ENCODE data around the gene RHOT1. TPM values are rescaled to one million over a fixed set of nuclear protein-coding genes. Genes with fewer than 3 reads are reported as not detected.
A peak's percentile ranks its signal among the peaks of the same experiment; 100 is the strongest.

Gene RHOT1
- total RNA-seq, 1 experiment from 2014 or later, result 24.4 TPM

DNA sequence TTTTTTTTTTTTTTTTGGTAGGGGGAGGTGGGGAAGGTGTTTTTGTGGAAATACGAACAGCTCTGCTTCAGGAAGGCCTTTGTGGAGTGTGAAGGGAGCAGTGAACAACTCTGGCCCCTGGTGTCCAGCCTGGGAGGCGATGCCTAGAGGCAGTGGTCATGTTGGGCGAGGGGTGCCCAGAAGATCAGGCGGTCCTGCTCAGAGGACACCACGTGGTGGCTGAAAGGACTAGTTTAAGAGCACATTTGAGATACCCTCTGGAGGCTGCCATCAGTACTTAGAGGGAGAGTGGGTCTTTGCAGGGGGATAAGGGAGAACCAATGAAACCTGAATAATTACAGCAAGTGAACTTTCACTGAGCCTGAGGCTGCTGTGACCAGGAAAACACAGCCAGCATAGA lies 40.1 kb upstream of the RHOT1 start:
- no peak overlapping the region for H2BK120ac ChIP-seq (ENCODE audit: low read depth, low read length, poor library complexity, severe bottlenecking)
- Mint-ChIP-seq H3K36me3 (ENCODE audit: insufficient read depth in 1 of 3, low read depth in 3 of 3) (no peaks in the 10 kb centered on the region; a peak in 1 of 7 replicates), H3K9me3 (no peaks in the 10 kb centered on the region), H3K4me3 (no peak overlapping the region), H3K27me3 (ENCODE audit: low read depth) (no peaks in the 10 kb centered on the region; the same call in 1 of the 2 replicates), H3K4me1 (peaks cover 28 to 33% of the 10 kb centered on the region in 2 experiments), H3K27ac (peak overlapping the region in 2 of 3 experiments; percentile 54 to 86; a peak in 2 of 7 replicates)
- TF ChIP-seq, protein P1, sequence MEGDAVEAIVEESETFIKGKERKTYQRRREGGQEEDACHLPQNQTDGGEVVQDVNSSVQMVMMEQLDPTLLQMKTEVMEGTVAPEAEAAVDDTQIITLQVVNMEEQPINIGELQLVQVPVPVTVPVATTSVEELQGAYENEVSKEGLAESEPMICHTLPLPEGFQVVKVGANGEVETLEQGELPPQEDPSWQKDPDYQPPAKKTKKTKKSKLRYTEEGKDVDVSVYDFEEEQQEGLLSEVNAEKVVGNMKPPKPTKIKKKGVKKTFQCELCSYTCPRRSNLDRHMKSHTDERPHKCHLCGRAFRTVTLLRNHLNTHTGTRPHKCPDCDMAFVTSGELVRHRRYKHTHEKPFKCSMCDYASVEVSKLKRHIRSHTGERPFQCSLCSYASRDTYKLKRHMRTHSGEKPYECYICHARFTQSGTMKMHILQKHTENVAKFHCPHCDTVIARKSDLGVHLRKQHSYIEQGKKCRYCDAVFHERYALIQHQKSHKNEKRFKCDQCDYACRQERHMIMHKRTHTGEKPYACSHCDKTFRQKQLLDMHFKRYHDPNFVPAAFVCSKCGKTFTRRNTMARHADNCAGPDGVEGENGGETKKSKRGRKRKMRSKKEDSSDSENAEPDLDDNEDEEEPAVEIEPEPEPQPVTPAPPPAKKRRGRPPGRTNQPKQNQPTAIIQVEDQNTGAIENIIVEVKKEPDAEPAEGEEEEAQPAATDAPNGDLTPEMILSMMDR (conservative IDR thresholded peaks at IDR 0.05), result no peak
- H3K23ac ChIP-seq (ENCODE audit: insufficient read length, low read depth, low read length), result no peak overlapping the region
- WGBS (ENCODE audit: extremely low coverage, insufficient read length, low lambda C conversion rate), result no CpG with 5 or more reads among the region's 5 CpGs
- no peaks in the 10 kb centered on the region for H3K27me3 ChIP-seq (ENCODE audit: insufficient read depth, low read length)
- no peak overlapping the region for H3K56ac ChIP-seq (ENCODE audit: insufficient read length, low read depth, low read length)
- H2AFZ ChIP-seq (ENCODE audit: low read length), result no peak overlapping the region
- H3K23me2 ChIP-seq (ENCODE audit: insufficient read length, low read depth, low read length, poor library complexity, severe bottlenecking), result no peaks in the 10 kb centered on the region
- H3K4ac ChIP-seq (ENCODE audit: low read depth, low read length), result no peak overlapping the region
- H3K4me1 ChIP-seq (ENCODE audit: insufficient read depth, low read length), result peaks cover 9% of the 10 kb centered on the region; the same call in 1 of the 2 replicates
- H3K27ac ChIP-seq (ENCODE audit: insufficient read length, low read depth, low read length), result no peak overlapping the region
- H3K9ac ChIP-seq (ENCODE audit: extremely low read depth, insufficient read length, low read length), result no peak overlapping the region
- no peaks in the 10 kb centered on the region for H3K9me3 ChIP-seq (ENCODE audit: control insufficient read depth, low read depth, low read length)
- DNase-seq, result no peak
- no peak overlapping the region for H4K91ac ChIP-seq (ENCODE audit: insufficient read length, low read depth, low read length)
- no peak overlapping the region for H2AK5ac ChIP-seq (ENCODE audit: insufficient read length, low read length)
- H4K8ac ChIP-seq (replicated peaks; ENCODE audit: insufficient read length, low read depth, low read length), result no peak overlapping the region
- no peak overlapping the region for H2BK5ac ChIP-seq (ENCODE audit: insufficient read length, low read length)
- no peak overlapping the region for H4K5ac ChIP-seq (ENCODE audit: insufficient read length, low read depth, low read length)
- H3T11ph ChIP-seq (ENCODE audit: low read length), result no peak overlapping the region
- no peak overlapping the region for H2BK15ac ChIP-seq (ENCODE audit: low read depth, low read length)
- H3K4me2 ChIP-seq (ENCODE audit: insufficient read depth, insufficient read length, low read length), result no peak overlapping the region
- H3K79me1 ChIP-seq (ENCODE audit: insufficient read depth, low read depth, low read length, poor library complexity, severe bottlenecking), result no peaks in the 10 kb centered on the region
- H3K18ac ChIP-seq (ENCODE audit: insufficient read length, low read depth, low read length), result no peak overlapping the region
- no peak overlapping the region for H2BK12ac ChIP-seq (ENCODE audit: insufficient read length, low read depth, low read length)
- peak overlapping the region; percentile 47; the same call in 1 of the 2 replicates for H3K14ac ChIP-seq (ENCODE audit: insufficient read depth, low read length)
- H3K79me2 ChIP-seq (ENCODE audit: insufficient read depth, low read length), result no peaks in the 10 kb centered on the region
- H4K20me1 ChIP-seq (ENCODE audit: control insufficient read depth, insufficient read depth, insufficient read length), result no peaks in the 10 kb centered on the region
- H2BK20ac ChIP-seq (ENCODE audit: low read depth, low read length, poor library complexity, severe bottlenecking), result no peak overlapping the region

All from H9 (cell line).